OCI-LY7 (cell line): ENCODE data around the gene SPATA13.

Source experiments
- EZH2phosphoT487 ChIP-seq: fragments of 200-600 bp; sonication (generic); IDR thresholded peaks from 2 replicates; pipeline ENCODE4 v1.6.1; 2018; ENCODE audit warnings: low read depth, borderline replicate concordance, mild to moderate bottlenecking, mixed run types, antibody characterized with exemption, low read length, moderate library complexity, mixed read lengths
- TF ChIP-seq, protein P1 (sequence below): fragments of 200-600 bp; sonication (generic); conservative IDR thresholded peaks from 2 replicates; pipeline ENCODE4 v1.5.1; 2014; ENCODE audit warnings: mild to moderate bottlenecking, antibody characterized with exemption, low read length, moderate library complexity, mixed read lengths

DNA sequence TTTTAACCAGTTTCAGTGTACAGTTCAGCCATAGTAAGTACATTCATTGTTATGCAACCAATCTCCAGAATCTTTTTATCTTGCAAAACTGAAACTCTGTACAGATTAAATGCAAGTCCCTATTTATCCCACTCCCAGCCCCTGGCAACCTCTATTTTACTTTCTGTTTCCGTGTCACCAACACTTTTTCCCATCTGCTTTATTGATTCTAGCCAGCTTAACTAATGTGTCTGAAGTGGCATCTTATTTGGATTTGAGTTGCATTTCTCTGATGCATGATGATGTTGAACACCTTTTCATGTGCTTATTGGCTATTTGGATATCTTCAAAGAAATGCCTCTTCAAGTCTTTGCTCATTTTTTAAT is 18.9 kb downstream of the SPATA13 start:
- TF ChIP-seq, protein P1, sequence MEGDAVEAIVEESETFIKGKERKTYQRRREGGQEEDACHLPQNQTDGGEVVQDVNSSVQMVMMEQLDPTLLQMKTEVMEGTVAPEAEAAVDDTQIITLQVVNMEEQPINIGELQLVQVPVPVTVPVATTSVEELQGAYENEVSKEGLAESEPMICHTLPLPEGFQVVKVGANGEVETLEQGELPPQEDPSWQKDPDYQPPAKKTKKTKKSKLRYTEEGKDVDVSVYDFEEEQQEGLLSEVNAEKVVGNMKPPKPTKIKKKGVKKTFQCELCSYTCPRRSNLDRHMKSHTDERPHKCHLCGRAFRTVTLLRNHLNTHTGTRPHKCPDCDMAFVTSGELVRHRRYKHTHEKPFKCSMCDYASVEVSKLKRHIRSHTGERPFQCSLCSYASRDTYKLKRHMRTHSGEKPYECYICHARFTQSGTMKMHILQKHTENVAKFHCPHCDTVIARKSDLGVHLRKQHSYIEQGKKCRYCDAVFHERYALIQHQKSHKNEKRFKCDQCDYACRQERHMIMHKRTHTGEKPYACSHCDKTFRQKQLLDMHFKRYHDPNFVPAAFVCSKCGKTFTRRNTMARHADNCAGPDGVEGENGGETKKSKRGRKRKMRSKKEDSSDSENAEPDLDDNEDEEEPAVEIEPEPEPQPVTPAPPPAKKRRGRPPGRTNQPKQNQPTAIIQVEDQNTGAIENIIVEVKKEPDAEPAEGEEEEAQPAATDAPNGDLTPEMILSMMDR: no peak
- no peak for TF ChIP-seq EZH2phosphoT487
